BE2C (cell line): ENCODE data around the gene ADAMTS2.

ENCODE experiments used
- DNase-seq: peaks from one replicate; pipeline ENCODE4 v3.0.0-alpha.2; 2020
- H3K27me3 ChIP-seq: fragments of 250-450 bp; sonication (Bioruptor Pico); 2 replicates; pipeline ENCODE4 v1.5.1; 2020; ENCODE audit warnings: mild to moderate bottlenecking
- H3K36me3 ChIP-seq: fragments of 250-450 bp; sonication (Bioruptor Pico); 2 replicates; pipeline ENCODE4 v1.5.1; 2020; ENCODE audit warnings: mild to moderate bottlenecking
- H3K4me1 ChIP-seq: fragments of 250-450 bp; sonication (Bioruptor Pico); 2 replicates; pipeline ENCODE4 v1.5.1; 2020
- H3K4me3 ChIP-seq: 2 replicates; pipeline ENCODE4 v1.5.1; 2011; ENCODE audit warnings: low read depth, low read length
- H3K9me3 ChIP-seq: fragments of 250-450 bp; sonication (Bioruptor Pico); 2 replicates; pipeline ENCODE4 v1.5.1; 2020
- CTCF ChIP-seq: IDR thresholded peaks from 2 replicates; pipeline ENCODE4 v1.5.1; 2012; ENCODE audit warnings: mild to moderate bottlenecking, low read depth, low read length

Gene ADAMTS2

GRCh38 chr5:179237770-179238627, 107.3 kb downstream of the ADAMTS2 start:
- Histone ChIP-seq H3K4me1 (no peaks in the 10 kb centered on the region), H3K36me3 (no peaks in the 10 kb centered on the region), H3K9me3 (no peaks in the 10 kb centered on the region; the same call in none of the 2 replicates), H3K27me3 (no peaks in the 10 kb centered on the region), H3K4me3 (no peak overlapping the region)
- no peak for TF ChIP-seq CTCF
- DNase-seq, result no peak

GRCh38 chr5:179235416-179236400, 109.6 kb downstream of the ADAMTS2 start:
- no peaks in the 10 kb centered on the region for H3K4me1 ChIP-seq
- H3K9me3 ChIP-seq, result no peaks in the 10 kb centered on the region; the same call in none of the 2 replicates
- no peak for TF ChIP-seq CTCF
- no peaks in the 10 kb centered on the region for H3K27me3 ChIP-seq
- DNase-seq, result no peak
- no peak overlapping the region for H3K4me3 ChIP-seq
- H3K36me3 ChIP-seq, result no peaks in the 10 kb centered on the region

- no peak for TF ChIP-seq CTCF
- no peak overlapping the region for H3K4me3 ChIP-seq
- no peaks in the 10 kb centered on the region for H3K36me3 ChIP-seq
- no peaks in the 10 kb centered on the region for H3K4me1 ChIP-seq
- DNase-seq, result no peak
- H3K27me3 ChIP-seq, result no peaks in the 10 kb centered on the region
- H3K9me3 ChIP-seq, result no peaks in the 10 kb centered on the region; the same call in 1 of the 2 replicates
These were observed 110.6 kb downstream of the ADAMTS2 start for GRCh38 chr5:179234563-179235135.

- TF ChIP-seq CTCF, result no peak
- H3K27me3 ChIP-seq, result no peaks in the 10 kb centered on the region
- H3K4me3 ChIP-seq, result no peak overlapping the region
- no peaks in the 10 kb centered on the region; the same call in 1 of the 2 replicates for H3K9me3 ChIP-seq
- DNase-seq, result no peak
- no peaks in the 10 kb centered on the region for H3K4me1 ChIP-seq
- no peaks in the 10 kb centered on the region for H3K36me3 ChIP-seq
These were observed 111.2 kb downstream of the ADAMTS2 start for GRCh38 chr5:179233909-179234562.

- Histone ChIP-seq H3K27me3 (no peaks in the 10 kb centered on the region), H3K9me3 (no peaks in the 10 kb centered on the region; the same call in none of the 2 replicates), H3K4me1 (no peaks in the 10 kb centered on the region), H3K4me3 (no peak overlapping the region), H3K36me3 (no peaks in the 10 kb centered on the region)
- no peak for DNase-seq
- no peak for TF ChIP-seq CTCF
These were observed 113.0 kb downstream of the ADAMTS2 start for GRCh38 chr5:179232091-179232735.
